ENCODE results near the gene TMEM50B. TPM values are rescaled to one million over a fixed set of nuclear protein-coding genes. Genes with fewer than 3 reads are reported as not detected.
"Not testable (repeated sequence)": the region's sequence is repeated elsewhere in the genome, so short reads cannot be mapped to it uniquely, and the experiment has no call there.

The TMEM50B gene
- total and polyA plus RNA-seq, 2 experiments from 2014 or later, result 73.1 to 88.0 TPM

- Histone ChIP-seq H3K27me3 (no peaks in the 10 kb centered on the region), H3K36me3 (replicated peaks; ENCODE audit: insufficient read depth, low read depth) (peaks cover 3% of the 10 kb centered on the region), H3K9me2 (replicated peaks; ENCODE audit: insufficient read depth) (no peaks in the 10 kb centered on the region), H3K4me1 (ENCODE audit: insufficient read depth) (no peaks in the 10 kb centered on the region), H3K9me3 (ENCODE audit: low read depth) (no peaks in the 10 kb centered on the region), H3K4me3 (no peak overlapping the region), H4K20me1 (ENCODE audit: insufficient read depth, poor library complexity, severe bottlenecking) (no peaks in the 10 kb centered on the region), H3K27ac (no peak overlapping the region), H3K79me2 (no peaks in the 10 kb centered on the region), H3K4me2 (no peak overlapping the region), H2AFZ (no peak overlapping the region)
- 99% methylated on average over 8 of the region's 8 CpGs for WGBS (ENCODE audit: low lambda C conversion rate, missing lambda C conversion rate)
- no peak for TF ChIP-seq EZH2 (IDR thresholded peaks at IDR 0.05; ENCODE audit: borderline replicate concordance)
- no peak for TF ChIP-seq EZH2phosphoT487 (IDR thresholded peaks at IDR 0.05; ENCODE audit: low read depth, severe bottlenecking, unreplicated experiment)
- no peak for TF ChIP-seq CTCF (IDR thresholded peaks at IDR 0.05; ENCODE audit: poor library complexity)
- no peak for DNase-seq (ENCODE audit: low spot score)
These were observed 31.1 kb upstream of the TMEM50B start for GRCh38 chr21:33510826-33511225.

- 95% methylated on average over 1 of the region's 1 CpG for WGBS (ENCODE audit: low lambda C conversion rate, missing lambda C conversion rate)
- not testable (repeated sequence) for H3K4me3 ChIP-seq, H3K4me2 ChIP-seq
These were observed 27.2 kb upstream of the TMEM50B start for GRCh38 chr21:33507003-33507402.

GRCh38 chr21:33505833-33506232, 26.1 kb upstream of the TMEM50B start:
- peaks cover 3% of the 10 kb centered on the region for H3K36me3 ChIP-seq (replicated peaks; ENCODE audit: insufficient read depth, low read depth)
- no peaks in the 10 kb centered on the region for H3K4me1 ChIP-seq (ENCODE audit: insufficient read depth)
- H3K9me3 ChIP-seq (ENCODE audit: low read depth), result no peaks in the 10 kb centered on the region
- 96% methylated on average over 8 of the region's 8 CpGs for WGBS (ENCODE audit: low lambda C conversion rate, missing lambda C conversion rate)
- H3K79me2 ChIP-seq, result no peaks in the 10 kb centered on the region
- H4K20me1 ChIP-seq (ENCODE audit: insufficient read depth, poor library complexity, severe bottlenecking), result no peaks in the 10 kb centered on the region
- H2AFZ ChIP-seq, result no peak overlapping the region
- H3K27ac ChIP-seq, result no peak overlapping the region
- no peak for DNase-seq (ENCODE audit: low spot score)
- no peaks in the 10 kb centered on the region for H3K27me3 ChIP-seq
- no peak overlapping the region for H3K4me3 ChIP-seq
- no peaks in the 10 kb centered on the region for H3K9me2 ChIP-seq (replicated peaks; ENCODE audit: insufficient read depth)
- TF ChIP-seq CTCF (IDR thresholded peaks at IDR 0.05; ENCODE audit: poor library complexity) (no peak), EZH2phosphoT487 (IDR thresholded peaks at IDR 0.05; ENCODE audit: low read depth, severe bottlenecking, unreplicated experiment) (no peak), EZH2 (IDR thresholded peaks at IDR 0.05; ENCODE audit: borderline replicate concordance) (no peak)
- H3K4me2 ChIP-seq, result no peak overlapping the region

More at GRCh38 chr21:33507003-33507402, 27.2 kb upstream of the TMEM50B start:
- not testable (repeated sequence) for H3K36me3 ChIP-seq (replicated peaks; ENCODE audit: insufficient read depth, low read depth); DNase-seq (ENCODE audit: low spot score); H3K27me3 ChIP-seq; H2AFZ ChIP-seq; H4K20me1 ChIP-seq (ENCODE audit: insufficient read depth, poor library complexity, severe bottlenecking); H3K79me2 ChIP-seq; H3K9me2 ChIP-seq (replicated peaks; ENCODE audit: insufficient read depth); H3K27ac ChIP-seq; H3K9me3 ChIP-seq (ENCODE audit: low read depth); H3K4me1 ChIP-seq (ENCODE audit: insufficient read depth)

- Histone ChIP-seq H3K4me2 (no peak overlapping the region), H3K27me3 (no peaks in the 10 kb centered on the region), H2AFZ (no peak overlapping the region), H3K79me2 (no peaks in the 10 kb centered on the region), H3K4me1 (ENCODE audit: insufficient read depth) (no peaks in the 10 kb centered on the region), H3K36me3 (replicated peaks; ENCODE audit: insufficient read depth, low read depth) (no peaks in the 10 kb centered on the region), H4K20me1 (ENCODE audit: insufficient read depth, poor library complexity, severe bottlenecking) (no peaks in the 10 kb centered on the region), H3K9me2 (replicated peaks; ENCODE audit: insufficient read depth) (no peaks in the 10 kb centered on the region), H3K4me3 (no peak overlapping the region), H3K9me3 (ENCODE audit: low read depth) (no peaks in the 10 kb centered on the region), H3K27ac (no peak overlapping the region)
- TF ChIP-seq EZH2 (IDR thresholded peaks at IDR 0.05; ENCODE audit: borderline replicate concordance) (no peak), CTCF (IDR thresholded peaks at IDR 0.05; ENCODE audit: poor library complexity) (no peak), EZH2phosphoT487 (IDR thresholded peaks at IDR 0.05; ENCODE audit: low read depth, severe bottlenecking, unreplicated experiment) (no peak)
- no peak for DNase-seq (ENCODE audit: low spot score)
- WGBS (ENCODE audit: low lambda C conversion rate, missing lambda C conversion rate), result 79% methylated on average over 7 of the region's 7 CpGs
These were observed 16.6 kb upstream of the TMEM50B start for GRCh38 chr21:33496345-33496744.

Data from hepatocyte (in vitro differentiated cells).